ENCODE measurements around the gene CHST10. TPM values are rescaled to one million over a fixed set of nuclear protein-coding genes. Genes with fewer than 3 reads are reported as not detected.

CHST10 gene
- total and polyA plus RNA-seq, 2 donors (not counting 3 experiments of a cell fraction or from before 2014, with no cell fraction given), result 11.1 to 12.3 TPM

GRCh38 chr2:100451092-100451491, 33.6 kb upstream of the CHST10 start:
- BruUV-seq (replicated peaks), result no TSS peak
- CTCF ChIA-PET, result interaction anchor here (0.7 kb wide), 2 partner anchors 17 to 737 kb away, joined by 3 to 4 read pairs; no protein-coding TSS in a partner anchor
- no peak for DNase-seq (ENCODE audit: low read depth, low spot score)
- H3K4me2 ChIP-seq (ENCODE audit: insufficient read depth, low read length), result no peak overlapping the region
- no peaks in the 10 kb centered on the region for H3K4me1 ChIP-seq (ENCODE audit: control insufficient read depth, extremely low read depth, insufficient read depth, low read length)
- H3K9me3 ChIP-seq (replicated peaks; ENCODE audit: control insufficient read depth, insufficient read depth, low read length), result no peaks in the 10 kb centered on the region
- POLR2A ChIA-PET, result no interaction called here
- H3K9me1 ChIP-seq (replicated peaks; ENCODE audit: control insufficient read depth, extremely low read depth, insufficient read depth, low read length), result no peaks in the 10 kb centered on the region
- intact Hi-C loops (cut with micrococcal nuclease), result no loop called here
- H3K36me3 ChIP-seq (ENCODE audit: control insufficient read depth in 2 of 2, extremely low read depth in 1 of 2, insufficient read depth in 2 of 2, low read length in 2 of 2), result no peaks in the 10 kb centered on the region
- no peak for FAIRE-seq
- H3K27me3 ChIP-seq (ENCODE audit: control insufficient read depth in 2 of 2, insufficient read depth in 2 of 2, low read length in 2 of 2), result no peaks in the 10 kb centered on the region
- no peaks in the 10 kb centered on the region for H3K79me2 ChIP-seq (ENCODE audit: control insufficient read depth, insufficient read depth, low read length)
- H2AFZ ChIP-seq (ENCODE audit: low read depth, low read length), result no peak overlapping the region
- H3K9ac ChIP-seq (replicated peaks; ENCODE audit: extremely low read depth, insufficient read depth, low read length), result no peak overlapping the region
- dilution Hi-C loops (cut with MboI; ENCODE audit: extremely low pct_ligation_motif_present, low sequenced_read_pairs), result no loop called here
- H3K4me3 ChIP-seq (replicated peaks in 1 of 3; ENCODE audit: insufficient read depth in 1 of 3, low read depth in 1 of 3, low read length in 3 of 3), result no peak overlapping the region
- TF ChIP-seq FOS (IDR thresholded peaks at IDR 0.05; ENCODE audit: borderline replicate concordance, insufficient read depth, low read length) (no peak), MYC (IDR thresholded peaks at IDR 0.05; ENCODE audit: low read depth, low read length) (no peak), EZH2 (IDR thresholded peaks at IDR 0.05; ENCODE audit: borderline replicate concordance, low read depth, low read length, severe bottlenecking) (no peak), POLR2AphosphoS5 (IDR thresholded peaks at IDR 0.05; ENCODE audit: insufficient read depth, low read depth, low read length) (no peak), JUN (IDR thresholded peaks at IDR 0.05; ENCODE audit: borderline replicate concordance, insufficient read depth, insufficient read length, low read depth) (no peak), CTCF (IDR thresholded peaks at IDR 0.05; ENCODE audit: extremely low read depth in 1 of 2, insufficient read depth in 1 of 2, low read depth in 1 of 2, low read length in 2 of 2) (no peak)
- H4K20me1 ChIP-seq (replicated peaks; ENCODE audit: control insufficient read depth, extremely low read depth, insufficient read depth, low read length), result no peaks in the 10 kb centered on the region
- no peak overlapping the region for H3K27ac ChIP-seq (ENCODE audit: insufficient read depth, low read depth, low read length)

Measured in endothelial cell of umbilical vein (primary cell).